ENCODE measurements around the gene SNAI3.

Gene SNAI3

DNA sequence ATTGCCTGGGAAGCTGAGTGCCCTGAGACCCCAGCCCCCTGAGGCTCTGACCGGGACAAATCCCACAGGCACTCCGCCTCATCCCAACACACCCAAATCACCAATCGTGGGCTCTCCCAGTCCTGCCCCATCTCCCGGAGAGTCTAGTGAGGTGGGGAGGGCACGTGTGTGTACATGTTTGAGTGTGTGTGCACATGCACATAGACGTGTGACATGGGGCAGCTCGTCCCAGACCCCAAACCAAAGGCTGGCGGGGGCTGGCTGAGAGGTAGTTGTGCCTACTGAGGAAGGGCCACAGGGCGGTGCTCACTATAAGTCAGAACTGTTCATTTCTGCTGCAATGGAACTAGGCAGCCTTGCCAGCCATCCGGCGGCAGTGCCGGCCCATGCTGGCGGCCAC, 8.6 kb downstream of the SNAI3 start:
- no peaks in the 10 kb centered on the region for H3K9me3 ChIP-seq (ENCODE audit: severe bottlenecking)
- DNase-seq = no peak
- H3K4me3 ChIP-seq (ENCODE audit: low read depth, low read length) = no peak overlapping the region
- H3K27ac ChIP-seq = no peak overlapping the region
- H3K36me3 ChIP-seq = no peaks in the 10 kb centered on the region
- TF ChIP-seq, protein P1, sequence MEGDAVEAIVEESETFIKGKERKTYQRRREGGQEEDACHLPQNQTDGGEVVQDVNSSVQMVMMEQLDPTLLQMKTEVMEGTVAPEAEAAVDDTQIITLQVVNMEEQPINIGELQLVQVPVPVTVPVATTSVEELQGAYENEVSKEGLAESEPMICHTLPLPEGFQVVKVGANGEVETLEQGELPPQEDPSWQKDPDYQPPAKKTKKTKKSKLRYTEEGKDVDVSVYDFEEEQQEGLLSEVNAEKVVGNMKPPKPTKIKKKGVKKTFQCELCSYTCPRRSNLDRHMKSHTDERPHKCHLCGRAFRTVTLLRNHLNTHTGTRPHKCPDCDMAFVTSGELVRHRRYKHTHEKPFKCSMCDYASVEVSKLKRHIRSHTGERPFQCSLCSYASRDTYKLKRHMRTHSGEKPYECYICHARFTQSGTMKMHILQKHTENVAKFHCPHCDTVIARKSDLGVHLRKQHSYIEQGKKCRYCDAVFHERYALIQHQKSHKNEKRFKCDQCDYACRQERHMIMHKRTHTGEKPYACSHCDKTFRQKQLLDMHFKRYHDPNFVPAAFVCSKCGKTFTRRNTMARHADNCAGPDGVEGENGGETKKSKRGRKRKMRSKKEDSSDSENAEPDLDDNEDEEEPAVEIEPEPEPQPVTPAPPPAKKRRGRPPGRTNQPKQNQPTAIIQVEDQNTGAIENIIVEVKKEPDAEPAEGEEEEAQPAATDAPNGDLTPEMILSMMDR (IDR thresholded peaks at IDR 0.05; ENCODE audit: low read depth, low read length) = no peak
- H3K27me3 ChIP-seq (ENCODE audit: insufficient read depth, low read depth, severe bottlenecking) = no peaks in the 10 kb centered on the region

DNA sequence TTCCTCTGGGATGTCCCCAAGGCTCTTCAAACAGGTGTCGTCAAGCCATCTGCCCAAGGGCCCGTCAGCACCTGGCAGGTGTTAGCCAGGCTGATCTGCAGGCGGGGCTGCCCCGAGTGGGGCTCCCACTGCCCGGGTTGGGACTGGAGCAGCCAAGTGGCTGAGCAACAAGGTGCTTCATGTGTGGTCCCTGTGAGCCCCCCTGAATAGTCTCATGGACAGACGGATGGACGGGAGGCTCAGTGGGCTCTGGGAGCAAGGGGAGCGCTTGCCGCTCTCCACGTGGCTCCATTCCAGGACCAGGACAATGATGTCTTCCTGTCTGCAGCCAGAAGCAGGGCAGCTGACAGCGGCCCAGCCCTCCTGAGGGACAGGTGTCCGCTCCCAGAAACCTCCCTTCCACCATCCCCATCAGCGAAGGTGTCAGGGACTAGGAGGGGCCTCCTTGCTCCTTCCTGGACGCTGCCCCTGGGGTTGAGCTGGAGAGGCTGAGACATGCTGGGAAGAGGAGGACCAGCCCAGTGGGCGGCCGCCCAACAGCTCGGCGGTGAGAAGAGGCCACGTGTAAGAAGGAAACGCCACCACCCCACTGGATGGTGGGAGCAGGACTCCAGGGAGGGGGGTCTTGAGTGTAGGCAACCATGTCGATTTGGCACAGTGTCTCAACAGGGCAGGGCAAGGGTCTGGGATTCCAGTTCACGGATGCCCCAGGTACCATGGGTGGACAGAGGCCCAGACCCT, 9.6 kb downstream of the SNAI3 start:
- no peak for DNase-seq
- Histone ChIP-seq H3K36me3 (no peaks in the 10 kb centered on the region), H3K9me3 (ENCODE audit: severe bottlenecking) (no peaks in the 10 kb centered on the region), H3K27ac (no peak overlapping the region), H3K27me3 (ENCODE audit: insufficient read depth, low read depth, severe bottlenecking) (no peaks in the 10 kb centered on the region), H3K4me3 (ENCODE audit: low read depth, low read length) (no peak overlapping the region)
- TF ChIP-seq, protein P1 (IDR thresholded peaks at IDR 0.05; ENCODE audit: low read depth, low read length) = no peak

DNA sequence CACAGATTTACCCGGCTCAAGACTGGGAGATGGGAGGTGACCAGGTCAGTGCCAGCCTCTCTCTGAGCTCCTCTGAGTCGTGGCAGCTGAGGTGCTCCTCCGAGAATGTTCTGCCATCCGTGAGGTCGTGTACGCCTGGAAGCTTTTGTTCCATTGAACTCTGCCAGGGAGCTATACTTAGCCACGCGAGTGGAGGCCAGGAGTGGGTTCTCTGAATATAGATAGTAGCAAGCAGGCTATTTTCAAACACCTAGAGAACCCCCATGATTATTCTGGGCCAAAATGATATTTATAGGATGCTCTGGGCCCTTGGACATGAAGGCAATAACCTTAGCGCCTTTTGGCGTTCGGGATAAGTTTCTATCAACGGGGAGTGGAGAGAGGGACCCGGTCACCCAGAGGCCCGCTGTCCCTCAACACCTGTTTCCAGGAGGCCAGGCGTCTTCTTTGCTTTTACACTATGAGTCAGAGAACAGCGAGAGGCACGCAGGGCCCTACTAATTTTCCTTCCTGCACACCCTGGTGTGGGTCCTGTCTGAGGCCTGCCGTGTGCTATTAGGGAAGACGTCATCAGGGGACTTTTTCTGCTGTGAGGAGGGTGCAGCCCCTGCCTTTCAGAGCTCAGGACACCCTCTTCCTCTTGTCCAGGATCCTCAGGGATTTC, 12.5 kb downstream of the SNAI3 start:
- TF ChIP-seq, protein P1 (IDR thresholded peaks at IDR 0.05; ENCODE audit: low read depth, low read length) = no peak
- H3K4me3 ChIP-seq (ENCODE audit: low read depth, low read length) = no peak overlapping the region
- no peaks in the 10 kb centered on the region for H3K9me3 ChIP-seq (ENCODE audit: severe bottlenecking)
- H3K36me3 ChIP-seq = no peaks in the 10 kb centered on the region
- DNase-seq = no peak
- no peak overlapping the region for H3K27ac ChIP-seq
- H3K27me3 ChIP-seq (ENCODE audit: insufficient read depth, low read depth, severe bottlenecking) = no peaks in the 10 kb centered on the region

DNA sequence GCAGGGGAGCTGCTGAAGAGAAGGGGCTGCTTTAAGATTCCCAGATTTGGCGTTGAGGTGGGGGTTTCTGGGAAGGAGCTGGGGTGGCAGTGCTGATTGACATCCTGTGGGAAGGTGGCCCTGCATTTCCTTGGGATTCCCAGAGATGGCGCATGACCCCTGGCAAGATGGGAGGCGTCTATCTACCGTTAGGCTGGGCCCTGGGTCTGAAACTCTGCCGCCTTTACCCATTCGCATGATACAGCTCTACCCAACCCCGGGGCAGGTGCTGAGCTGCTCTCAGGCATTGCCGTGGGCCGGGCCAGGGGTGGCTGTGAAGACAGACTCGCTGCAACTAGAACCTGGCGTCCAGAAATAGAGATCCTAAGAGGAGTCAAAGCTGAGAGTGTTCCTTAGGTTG, 13.5 kb downstream of the SNAI3 start:
- DNase-seq = peak; percentile 40

DNA sequence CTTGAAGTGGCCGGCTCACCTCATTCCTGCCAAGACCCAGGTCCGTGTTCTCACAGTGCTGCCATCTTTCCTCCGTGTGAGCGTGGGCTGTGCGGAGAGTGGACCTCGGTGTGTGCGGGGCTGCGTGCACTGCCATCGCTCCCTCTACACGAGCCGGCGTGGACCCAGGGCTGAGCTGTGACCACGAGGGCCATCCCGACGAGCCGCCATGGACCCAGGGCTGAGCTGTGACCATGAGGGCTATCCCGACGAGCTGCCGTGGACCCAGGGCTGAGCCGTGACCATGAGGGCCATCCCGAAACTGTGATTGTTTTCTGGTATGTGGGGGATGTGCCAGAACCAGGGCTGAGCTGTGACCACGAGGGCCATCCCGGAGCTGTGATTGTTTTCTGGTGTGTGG, 14.5 kb downstream of the SNAI3 start:
- Histone ChIP-seq H3K9me3 (ENCODE audit: severe bottlenecking) (no peaks in the 10 kb centered on the region), H3K27me3 (ENCODE audit: insufficient read depth, low read depth, severe bottlenecking) (no peaks in the 10 kb centered on the region), H3K27ac (no peak overlapping the region), H3K4me3 (ENCODE audit: low read depth, low read length) (no peak overlapping the region), H3K36me3 (no peaks in the 10 kb centered on the region)
- TF ChIP-seq, protein P1 (IDR thresholded peaks at IDR 0.05; ENCODE audit: low read depth, low read length) = no peak
- no peak for DNase-seq

More for the DNA sequence above, 13.5 kb downstream of the SNAI3 start:
- H3K36me3 ChIP-seq = no peaks in the 10 kb centered on the region
- no peaks in the 10 kb centered on the region for H3K9me3 ChIP-seq (ENCODE audit: severe bottlenecking)
- H3K27ac ChIP-seq = no peak overlapping the region
- H3K27me3 ChIP-seq (ENCODE audit: insufficient read depth, low read depth, severe bottlenecking) = no peaks in the 10 kb centered on the region
- TF ChIP-seq, protein P1 (IDR thresholded peaks at IDR 0.05; ENCODE audit: low read depth, low read length) = peak; percentile 72
- no peak overlapping the region for H3K4me3 ChIP-seq (ENCODE audit: low read depth, low read length)
